GM23338 (cell line): ENCODE results near the gene BEND2. TPM values are rescaled to one million over a fixed set of nuclear protein-coding genes. Genes with fewer than 3 reads are reported as not detected.

Experiments used
- ATAC-seq: fragments of 200-7000 bp; cut with Tn5 transposase; 3 replicates; pipeline ENCODE4 v1.9.1; 2020
- DNase-seq: peaks from one replicate; pipeline ENCODE4 v3.0.0-alpha.2; 2015; ENCODE audit warnings: low spot score
- H2AFZ ChIP-seq: fragments of 200-600 bp; sonication (generic); 2 replicates; pipeline ENCODE4 v1.8.0; 2016; ENCODE audit warnings: antibody characterized with exemption, mild to moderate bottlenecking, moderate library complexity
- H3F3A ChIP-seq: fragments of 200-600 bp; sonication (generic); replicated peaks from 2 replicates; pipeline ENCODE4 v1.8.0; 2017; ENCODE audit warnings: antibody characterized with exemption, mixed run types, low read depth
- H3K27ac ChIP-seq: fragments of 200-600 bp; sonication (generic); 2 replicates; pipeline ENCODE4 v1.6.1; 2016; ENCODE audit warnings: low read depth
- H3K27me3 ChIP-seq: fragments of 200-600 bp; sonication (generic); 2 replicates; pipeline ENCODE4 v1.8.0; 2016; ENCODE audit warnings: mild to moderate bottlenecking, mixed run types, moderate library complexity; ENCODE audit not compliant: insufficient read depth
- H3K36me3 ChIP-seq: fragments of 200-600 bp; sonication (generic); 2 replicates; pipeline ENCODE4 v1.8.0; 2016; ENCODE audit warnings: mild to moderate bottlenecking; ENCODE audit not compliant: insufficient read depth
- H3K4me1 ChIP-seq: fragments of 200-600 bp; sonication (generic); 2 replicates; pipeline ENCODE4 v1.8.0; 2016; ENCODE audit warnings: mild to moderate bottlenecking, moderate library complexity; ENCODE audit not compliant: insufficient read depth
- H3K4me2 ChIP-seq: fragments of 200-600 bp; sonication (generic); 2 replicates; pipeline ENCODE4 v1.7.1; 2017; ENCODE audit warnings: mixed run types
- H3K4me3 ChIP-seq: fragments of 200-600 bp; sonication (generic); 2 replicates; pipeline ENCODE4 v1.6.1; 2016; ENCODE audit warnings: mixed run types
- H3K79me2 ChIP-seq: fragments of 200-600 bp; sonication (generic); replicated peaks from 2 replicates; pipeline ENCODE4 v1.8.0; 2017; ENCODE audit warnings: mild to moderate bottlenecking; ENCODE audit not compliant: insufficient read depth
- H3K9me2 ChIP-seq: fragments of 200-600 bp; sonication (generic); 2 replicates; pipeline ENCODE4 v1.8.0; 2017; ENCODE audit not compliant: insufficient read depth
- H4K20me1 ChIP-seq: fragments of 200-600 bp; sonication (generic); replicated peaks from 2 replicates; pipeline ENCODE4 v1.8.0; 2017; ENCODE audit warnings: mild to moderate bottlenecking; ENCODE audit not compliant: insufficient read depth
- H3K27ac Mint-ChIP-seq: 2 replicates; pipeline ENCODE4 v1.8.0; 2020; ENCODE audit warnings: inconsistent platforms, mild to moderate bottlenecking, moderate library complexity, mixed read lengths
- H3K27me3 Mint-ChIP-seq: 3 replicates; pipeline ENCODE4 v1.8.0; 2022; ENCODE audit warnings: low read depth, mild to moderate bottlenecking, moderate library complexity, mixed read lengths, inconsistent platforms; ENCODE audit not compliant: insufficient read depth, poor library complexity
- H3K36me3 Mint-ChIP-seq: 3 replicates; pipeline ENCODE4 v1.8.0; 2021; ENCODE audit warnings: low read depth, mild to moderate bottlenecking, inconsistent platforms, moderate library complexity, mixed read lengths
- H3K4me1 Mint-ChIP-seq: 3 replicates; pipeline ENCODE4 v1.8.0; 2020; ENCODE audit warnings: mild to moderate bottlenecking, inconsistent platforms, mixed read lengths
- H3K4me3 Mint-ChIP-seq: 3 replicates; pipeline ENCODE4 v1.8.0; 2021; ENCODE audit warnings: moderate library complexity, mild to moderate bottlenecking, inconsistent platforms, mixed read lengths
- H3K9me3 Mint-ChIP-seq: 3 replicates; pipeline ENCODE4 v1.8.0; 2020; ENCODE audit warnings: moderate library complexity, mild to moderate bottlenecking, inconsistent platforms, mixed read lengths
- CREB1 ChIP-seq: fragments of 250-450 bp; sonication (Bioruptor Pico); IDR thresholded peaks from 2 replicates; pipeline ENCODE4 v1.5.0; 2020; ENCODE audit warnings: low read depth, mild to moderate bottlenecking, moderate library complexity
- EZH2phosphoT487 ChIP-seq: fragments of 200-600 bp; sonication (generic); IDR thresholded peaks from one replicate; pipeline ENCODE4 v1.8.1; 2018; ENCODE audit warnings: antibody characterized with exemption; ENCODE audit not compliant: unreplicated experiment
- JUNB ChIP-seq: IDR thresholded peaks from one replicate; pipeline ENCODE4 v1.6.1; 2016; ENCODE audit warnings: antibody characterized with exemption; ENCODE audit not compliant: unreplicated experiment
- NANOG ChIP-seq: IDR thresholded peaks from 2 replicates; pipeline ENCODE4 v1.6.1; 2016; ENCODE audit warnings: antibody characterized with exemption, borderline replicate concordance
- POLR2AphosphoS5 ChIP-seq: IDR thresholded peaks from 2 replicates; pipeline ENCODE4 v1.6.1; 2016; ENCODE audit warnings: antibody characterized with exemption, low read depth
- REST ChIP-seq: IDR thresholded peaks from one replicate; pipeline ENCODE4 v1.6.1; 2018; ENCODE audit warnings: antibody characterized with exemption; ENCODE audit not compliant: unreplicated experiment
- STAT1 ChIP-seq: IDR thresholded peaks from one replicate; pipeline ENCODE4 v1.6.1; 2016; ENCODE audit warnings: antibody characterized with exemption; ENCODE audit not compliant: unreplicated experiment
- ZNF114 ChIP-seq: fragments of 250-450 bp; sonication (Bioruptor Pico); IDR thresholded peaks from 2 replicates; pipeline ENCODE4 v1.5.0; 2020; ENCODE audit warnings: mild to moderate bottlenecking, moderate library complexity
- ZNF462 ChIP-seq: fragments of 250-450 bp; sonication (Bioruptor Pico); IDR thresholded peaks from 2 replicates; pipeline ENCODE4 v1.5.0; 2020; ENCODE audit warnings: mild to moderate bottlenecking, moderate library complexity
- polyA plus RNA-seq: library from polyadenylated mRNA; unstranded; fragments of >200 nt; fragmentation: Nextera tagmentation; extraction: Ambion mirVana; gene quantifications from 2 replicates; pipeline ENCODE4 v1.2.1, GENCODE V29; 2016
- total RNA-seq: library from RNA; depleted of rRNA; stranded (reverse); fragments of >200 nt; shearing (Covaris generic); gene quantifications from 2 replicates; pipeline ENCODE4 v1.2.3, GENCODE V29; 2014

The BEND2 gene
- total and polyA plus RNA-seq, 2 experiments from 2014 or later = not detected

DNA sequence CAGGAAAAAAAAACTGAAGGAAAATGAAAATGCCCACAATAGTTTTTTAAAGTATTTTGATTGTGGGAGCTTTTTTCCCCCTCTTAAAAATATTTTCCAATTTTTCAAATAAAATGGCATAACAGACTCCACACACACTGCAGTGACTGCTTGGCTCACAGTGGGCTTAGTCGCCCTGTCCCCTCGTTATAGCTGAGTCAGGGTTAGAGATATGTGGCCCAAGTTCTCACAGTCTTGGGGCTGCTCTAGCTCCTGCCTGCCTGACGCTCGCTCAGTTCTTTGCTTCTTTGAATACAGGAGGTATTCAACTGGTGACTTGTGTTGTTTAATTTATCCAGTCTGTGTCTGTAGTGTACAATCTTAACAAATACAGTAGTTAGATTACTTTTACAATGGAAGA lies 47.7 kb downstream of the BEND2 start:
- Histone ChIP-seq H4K20me1 (no peaks in the 10 kb centered on the region), H3F3A (no peaks in the 10 kb centered on the region), H3K4me2 (no peak overlapping the region), H3K36me3 (no peaks in the 10 kb centered on the region), H3K27ac (no peak overlapping the region), H3K27me3 (no peaks in the 10 kb centered on the region), H3K9me2 (no peaks in the 10 kb centered on the region), H2AFZ (no peak overlapping the region), H3K4me1 (no peaks in the 10 kb centered on the region), H3K4me3 (no peak overlapping the region), H3K79me2 (no peaks in the 10 kb centered on the region)
- no peak for TF ChIP-seq ZNF114 (CRISPR knock-in tag)
- no peak for TF ChIP-seq POLR2AphosphoS5
- TF ChIP-seq NANOG = no peak
- no peak for TF ChIP-seq ZNF462
- no peak for TF ChIP-seq STAT1
- no peak for TF ChIP-seq EZH2phosphoT487
- no peak for TF ChIP-seq JUNB
- TF ChIP-seq REST = no peak
- TF ChIP-seq CREB1 (CRISPR knock-in tag) = no peak
- no peak for DNase-seq
- Mint-ChIP-seq H3K27me3 (no peaks in the 10 kb centered on the region), H3K36me3 (no peaks in the 10 kb centered on the region), H3K27ac (no peak overlapping the region), H3K4me1 (peaks cover 6% of the 10 kb centered on the region; the same call in 2 of the 3 replicates), H3K9me3 (no peaks in the 10 kb centered on the region), H3K4me3 (no peak overlapping the region)
- ATAC-seq = no peak
